ENCODE results near the gene LOC128125822.
"Not testable (repeated sequence)": the region's sequence is repeated elsewhere in the genome, so short reads cannot be mapped to it uniquely, and the experiment has no call there.

LOC128125822 gene

GRCh38 chr6:63572044-63572746 is at the start of gene LOC128125822, which contains the start of gene PTP4A1:
Gene LOC128125822, plus strand, starts transcription at chr6:63572480.
Gene PTP4A1, plus strand, starts transcription at chr6:63572480. Its CDS starts 4,401 bp downstream, at chr6:63576881.
- POLR2A ChIA-PET: interaction anchor here (3.1 kb wide), 1 partner anchor 63 kb away, joined by 13 read pairs; the partner anchor contains the start of gene PHF3
- intact Hi-C loops (cut with micrococcal nuclease): loop anchor here (1.0 to 5.0 kb wide), 6 partner anchors 26 to 219 kb away; partner anchors contain the start of gene PHF3 (in 2 of the 2)
- Mint-ChIP-seq H3K27me3 (no peaks in the 10 kb centered on the region), H3K27ac (peak within 1 kb of the TSS; percentile 89 to 100 (median 98)), H3K4me1 (peaks cover 21 to 48% (median 41%) of the 10 kb centered on the region in 7 donors), H3K4me3 (peak within 1 kb of the TSS; percentile 87 to 96 (median 94)), H3K9me3 (peaks cover 0 to 5% (median 0%) of the 10 kb centered on the region in 11 donors), H3K36me3 (peaks cover 0 to 19% (median 10%) of the 10 kb centered on the region in 5 donors)
- no peaks in the 10 kb centered on the region for H3K27me3 ChIP-seq (ENCODE audit: control insufficient read depth in 2 of 2, insufficient read depth in 2 of 2, low read length in 2 of 2)
- peaks cover 10 to 16% of the 10 kb centered on the region in 2 donors for H3K4me1 ChIP-seq (ENCODE audit: control insufficient read depth in 2 of 2, insufficient read depth in 2 of 2, low read length in 2 of 2)
- H3K9me3 ChIP-seq (ENCODE audit: control insufficient read depth in 2 of 3, low read length in 3 of 3): no peaks in the 10 kb centered on the region
- H3K27ac ChIP-seq (ENCODE audit: low read depth, low read length): peak within 1 kb of the TSS; percentile 97
- DNase-seq: peak; percentile 92 to 98 (median 97)
- H3K4me3 ChIP-seq (ENCODE audit: low read length): peak within 1 kb of the TSS; percentile 91
- ATAC-seq: peak; percentile 90
- peaks cover 4 to 17% (median 5%) of the 10 kb centered on the region in 3 experiments for H3K36me3 ChIP-seq (ENCODE audit: control insufficient read depth in 2 of 3, insufficient read depth in 3 of 3, low read length in 3 of 3)
- CTCF ChIA-PET: no interaction called here

- H3K36me3 ChIP-seq (ENCODE audit: control insufficient read depth in 2 of 3, insufficient read depth in 3 of 3, low read length in 3 of 3); H3K27me3 ChIP-seq (ENCODE audit: control insufficient read depth in 2 of 2, insufficient read depth in 2 of 2, low read length in 2 of 2); H3K27ac ChIP-seq (ENCODE audit: low read depth, low read length); H3K27ac Mint-ChIP-seq; ATAC-seq; H3K27me3 Mint-ChIP-seq; H3K4me1 ChIP-seq (ENCODE audit: control insufficient read depth in 2 of 2, insufficient read depth in 2 of 2, low read length in 2 of 2); H3K4me3 ChIP-seq (ENCODE audit: low read length); H3K9me3 ChIP-seq (ENCODE audit: control insufficient read depth in 2 of 3, low read length in 3 of 3); CTCF ChIA-PET; H3K4me3 Mint-ChIP-seq; H3K36me3 Mint-ChIP-seq; DNase-seq; H3K9me3 Mint-ChIP-seq: not testable (repeated sequence)
- POLR2A ChIA-PET: interaction anchor here (0.7 kb wide), 1 partner anchor 51 kb away, joined by 3 read pairs; no protein-coding TSS in a partner anchor
- peaks cover 0 to 25% (median 0%) of the 10 kb centered on the region in 7 donors for H3K4me1 Mint-ChIP-seq
- intact Hi-C loops (cut with micrococcal nuclease): loop anchor here in 1 of 2 donors (10.0 kb wide), 1 partner anchor 168 kb away; no protein-coding TSS in a partner anchor
Measured at GRCh38 chr6:63522911-63523287, 49.4 kb upstream of the LOC128125822 start.

DNA sequence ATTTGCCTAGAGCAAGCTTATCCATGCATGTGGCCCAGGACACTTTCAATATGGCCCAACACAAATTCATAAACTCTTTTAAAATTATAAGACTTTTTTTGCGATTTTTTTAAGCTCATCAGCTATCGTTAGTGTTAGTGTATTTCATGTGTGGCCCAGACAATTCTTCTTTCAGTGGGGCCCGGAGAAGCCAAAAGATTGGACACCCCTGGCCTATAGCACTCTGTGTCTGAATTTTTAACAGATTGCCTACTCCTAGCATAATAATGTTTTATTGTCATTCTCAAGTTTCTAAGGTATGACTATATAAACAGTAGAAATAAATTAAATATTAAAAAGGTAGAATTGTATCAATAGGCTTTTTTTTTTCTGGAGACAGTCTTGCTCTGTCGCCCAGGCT is 48.6 kb upstream of the LOC128125822 start:
- DNase-seq: no peak
- CTCF ChIA-PET: interaction anchor here (0.6 to 1.0 kb wide), 2 partner anchors 231 to 241 kb away, joined by 3 read pairs; no protein-coding TSS in a partner anchor
- Histone ChIP-seq H3K27ac (ENCODE audit: low read depth, low read length) (no peak overlapping the region), H3K4me1 (ENCODE audit: control insufficient read depth in 2 of 2, insufficient read depth in 2 of 2, low read length in 2 of 2) (no peaks in the 10 kb centered on the region), H3K4me3 (ENCODE audit: low read length) (no peak overlapping the region), H3K27me3 (ENCODE audit: control insufficient read depth in 2 of 2, insufficient read depth in 2 of 2, low read length in 2 of 2) (no peaks in the 10 kb centered on the region), H3K36me3 (ENCODE audit: control insufficient read depth in 2 of 3, insufficient read depth in 3 of 3, low read length in 3 of 3) (no peaks in the 10 kb centered on the region), H3K9me3 (ENCODE audit: control insufficient read depth in 2 of 3, low read length in 3 of 3) (no peaks in the 10 kb centered on the region)
- H3K27ac Mint-ChIP-seq: no peak overlapping the region
- no peaks in the 10 kb centered on the region for H3K9me3 Mint-ChIP-seq
- no peak for ATAC-seq
- POLR2A ChIA-PET: interaction anchor here (0.7 kb wide), 1 partner anchor 50 kb away, joined by 3 read pairs; no protein-coding TSS in a partner anchor
- no peak overlapping the region for H3K4me3 Mint-ChIP-seq
- H3K36me3 Mint-ChIP-seq: peaks cover 0 to 6% (median 0%) of the 10 kb centered on the region in 5 donors
- peaks cover 0 to 32% (median 0%) of the 10 kb centered on the region in 7 donors for H3K4me1 Mint-ChIP-seq
- intact Hi-C loops (cut with micrococcal nuclease): loop anchor here in 1 of 2 donors (10.0 kb wide), 1 partner anchor 169 kb away; no protein-coding TSS in a partner anchor
- H3K27me3 Mint-ChIP-seq: peaks cover 0 to 4% (median 0%) of the 10 kb centered on the region in 5 donors

DNA sequence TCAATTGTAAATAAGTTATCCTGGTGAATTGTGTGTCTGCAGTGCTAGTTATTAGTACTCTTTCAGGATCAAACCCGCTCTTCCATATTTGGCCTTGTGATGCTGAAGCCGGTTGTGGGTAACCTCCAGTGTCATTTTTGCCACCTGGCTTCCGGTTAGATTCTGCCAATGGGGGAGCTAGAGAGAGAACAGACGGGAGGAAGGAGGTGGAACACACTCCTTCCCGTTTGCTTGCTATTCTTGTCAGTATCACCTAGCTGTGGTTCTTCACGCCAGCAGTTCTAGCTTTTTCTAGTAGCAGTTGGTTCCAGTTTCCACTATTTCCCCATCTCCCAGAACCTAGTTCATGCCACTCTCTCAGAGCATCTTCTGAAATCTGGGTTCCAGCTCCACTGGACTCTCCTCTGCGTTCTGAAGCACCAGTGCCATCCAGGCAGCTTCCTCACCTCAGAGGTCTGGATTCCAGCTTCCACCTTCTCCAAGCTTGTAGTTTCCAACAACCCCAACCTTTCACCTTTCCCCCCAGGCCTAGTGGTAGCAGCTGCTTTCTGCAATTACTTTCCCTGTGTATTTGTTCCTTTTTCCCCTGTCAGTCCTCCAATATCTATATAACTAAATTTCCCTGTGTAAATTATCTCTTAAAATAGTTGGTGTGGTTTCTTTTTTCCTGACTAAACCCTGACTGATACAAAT is 46.9 kb upstream of the LOC128125822 start:
- POLR2A ChIA-PET: no interaction called here
- no peaks in the 10 kb centered on the region for H3K9me3 ChIP-seq (ENCODE audit: control insufficient read depth in 2 of 3, low read length in 3 of 3)
- no peaks in the 10 kb centered on the region for H3K4me1 ChIP-seq (ENCODE audit: control insufficient read depth in 2 of 2, insufficient read depth in 2 of 2, low read length in 2 of 2)
- ATAC-seq (no peak), DNase-seq (no peak)
- no peak overlapping the region for H3K4me3 ChIP-seq (ENCODE audit: low read length)
- H3K9me3 Mint-ChIP-seq: no peaks in the 10 kb centered on the region
- H3K27me3 ChIP-seq (ENCODE audit: control insufficient read depth in 2 of 2, insufficient read depth in 2 of 2, low read length in 2 of 2): no peaks in the 10 kb centered on the region
- intact Hi-C loops (cut with micrococcal nuclease): loop anchor here in 1 of 2 donors (5.0 to 10.0 kb wide), 2 partner anchors 112 to 171 kb away; partner anchors contain the start of gene PHF3
- no peak overlapping the region for H3K27ac Mint-ChIP-seq
- peaks cover 0 to 6% (median 0%) of the 10 kb centered on the region in 5 donors for H3K36me3 Mint-ChIP-seq
- peaks cover 2 to 37% (median 10%) of the 10 kb centered on the region in 7 donors for H3K4me1 Mint-ChIP-seq
- peaks cover 0 to 2% (median 0%) of the 10 kb centered on the region in 5 donors for H3K27me3 Mint-ChIP-seq
- H3K27ac ChIP-seq (ENCODE audit: low read depth, low read length): no peak overlapping the region
- H3K36me3 ChIP-seq (ENCODE audit: control insufficient read depth in 2 of 3, insufficient read depth in 3 of 3, low read length in 3 of 3): no peaks in the 10 kb centered on the region
- CTCF ChIA-PET: no interaction called here
- H3K4me3 Mint-ChIP-seq: no peak overlapping the region

GRCh38 chr6:63526931-63527330 is 45.3 kb upstream of the LOC128125822 start:
- H3K27ac Mint-ChIP-seq: peak overlapping the region in 1 of 9 donors; percentile 30
- POLR2A ChIA-PET: no interaction called here
- Histone ChIP-seq H3K4me3 (ENCODE audit: low read length) (no peak overlapping the region), H3K27ac (ENCODE audit: low read depth, low read length) (no peak overlapping the region), H3K9me3 (ENCODE audit: control insufficient read depth in 2 of 3, low read length in 3 of 3) (no peaks in the 10 kb centered on the region), H3K36me3 (ENCODE audit: control insufficient read depth in 2 of 3, insufficient read depth in 3 of 3, low read length in 3 of 3) (no peaks in the 10 kb centered on the region), H3K4me1 (ENCODE audit: control insufficient read depth in 2 of 2, insufficient read depth in 2 of 2, low read length in 2 of 2) (no peaks in the 10 kb centered on the region), H3K27me3 (ENCODE audit: control insufficient read depth in 2 of 2, insufficient read depth in 2 of 2, low read length in 2 of 2) (no peaks in the 10 kb centered on the region)
- peaks cover 2 to 41% (median 10%) of the 10 kb centered on the region in 7 donors for H3K4me1 Mint-ChIP-seq
- H3K36me3 Mint-ChIP-seq: peaks cover 0 to 4% (median 0%) of the 10 kb centered on the region in 5 donors
- ATAC-seq (no peak), DNase-seq (no peak)
- H3K4me3 Mint-ChIP-seq: no peak overlapping the region
- H3K9me3 Mint-ChIP-seq: no peaks in the 10 kb centered on the region
- H3K27me3 Mint-ChIP-seq: no peaks in the 10 kb centered on the region
- intact Hi-C loops (cut with micrococcal nuclease): loop anchor here in 1 of 2 donors (5.0 to 10.0 kb wide), 2 partner anchors 110 to 172 kb away; partner anchors contain the start of gene PHF3
- CTCF ChIA-PET: no interaction called here

- peaks cover 0 to 7% (median 0%) of the 10 kb centered on the region in 5 donors for H3K36me3 Mint-ChIP-seq
- no peak for DNase-seq
- POLR2A ChIA-PET: no interaction called here
- Histone ChIP-seq H3K9me3 (ENCODE audit: control insufficient read depth in 2 of 3, low read length in 3 of 3) (no peaks in the 10 kb centered on the region), H3K4me3 (ENCODE audit: low read length) (no peak overlapping the region), H3K36me3 (ENCODE audit: control insufficient read depth in 2 of 3, insufficient read depth in 3 of 3, low read length in 3 of 3) (no peaks in the 10 kb centered on the region), H3K27me3 (ENCODE audit: control insufficient read depth in 2 of 2, insufficient read depth in 2 of 2, low read length in 2 of 2) (no peaks in the 10 kb centered on the region), H3K4me1 (ENCODE audit: control insufficient read depth in 2 of 2, insufficient read depth in 2 of 2, low read length in 2 of 2) (no peaks in the 10 kb centered on the region), H3K27ac (ENCODE audit: low read depth, low read length) (no peak overlapping the region)
- H3K4me1 Mint-ChIP-seq: peaks cover 2 to 43% (median 10%) of the 10 kb centered on the region in 7 donors
- CTCF ChIA-PET: no interaction called here
- peaks cover 0 to 4% (median 0%) of the 10 kb centered on the region in 11 donors for H3K9me3 Mint-ChIP-seq
- H3K27me3 Mint-ChIP-seq: no peaks in the 10 kb centered on the region
- no peak for ATAC-seq
- intact Hi-C loops (cut with micrococcal nuclease): loop anchor here in 1 of 2 donors (5.0 to 10.0 kb wide), 2 partner anchors 109 to 173 kb away; partner anchors contain the start of gene PHF3
- H3K4me3 Mint-ChIP-seq: peak overlapping the region in 1 of 10 donors; percentile 23
- peak overlapping the region in 1 of 9 donors; percentile 71 for H3K27ac Mint-ChIP-seq
Measured at GRCh38 chr6:63527658-63528514, 44.4 kb upstream of the LOC128125822 start.
